HCT116 (cell line): Measurements from ENCODE around the gene SNX2. TPM values are rescaled to one million over a fixed set of nuclear protein-coding genes. Genes with fewer than 3 reads are reported as not detected.

ENCODE experiments used
- ATAC-seq: fragments of 200-7000 bp; cut with Tn5 transposase; 2 replicates; pipeline ENCODE4 v1.9.1; 2020; ENCODE audit warnings: mild to moderate bottlenecking, moderate library complexity
- BruUV-seq: library from RNA; stranded (reverse); fragments of 400-500 nt; replicated peaks from 2 replicates; lab custom pipeline; 2021; lab: Mats Ljungman, UMichigan
- CTCF ChIA-PET: fragments of 300-600 bp; sonication (Branson Sonifier 250); formaldehyde crosslinking; loops from one replicate; lab custom pipeline; 2021; ENCODE audit warnings: antibody characterized with exemption; lab: Charles Lee
- POLR2A ChIA-PET: fragments of 300-600, 350-600 bp; sonication (Branson Sonifier 250); formaldehyde crosslinking; loops from one replicate; lab custom pipeline; 2021; ENCODE audit warnings: antibody characterized with exemption; lab: Charles Lee
- RAD21 ChIA-PET, 2 experiments: fragments of 300-600 bp; sonication (Branson Sonifier 250); formaldehyde crosslinking; loops; one replicate each; lab custom pipeline; 2023; ENCODE audit warnings: low total read pairs in 2 of 2; ENCODE audit not compliant: uncharacterized antibody in 2 of 2, unreplicated experiment in 2 of 2, low non-redundant PET in 1 of 2; lab: Charles Lee
- DNase-seq: peaks from one replicate; pipeline ENCODE4 v3.0.0-alpha.2; 2010; ENCODE audit warnings: low read depth, low spot score
- H2AFZ ChIP-seq: fragments of 200-600 bp; shearing (Covaris generic), sonication (generic); 2 replicates; pipeline ENCODE4 v1.6.1; 2017; ENCODE audit warnings: low read depth, mixed run types, mixed read lengths, antibody characterized with exemption, low read length; ENCODE audit not compliant: poor library complexity, severe bottlenecking
- H3K27ac ChIP-seq: 2 replicates; pipeline ENCODE4 v1.5.1; 2012; ENCODE audit warnings: low read depth, low read length
- H3K27me3 ChIP-seq: fragments of 200-600 bp; sonication (generic); 2 replicates; pipeline ENCODE4 v1.6.1; 2016; ENCODE audit warnings: mixed run types, low read length, mixed read lengths; ENCODE audit not compliant: insufficient read depth
- H3K36me3 ChIP-seq, 2 experiments: fragments of 200-500 bp in 1 of 2; fragments of 200-600 bp in 1 of 2; sonication (Bioruptor generic) in 1 of 2; sonication (generic) in 1 of 2; 2 replicates each; pipeline versions ENCODE4 v1.5.1 to v1.6.1; 2014 to 2016; ENCODE audit warnings: low read length in 2 of 2, inconsistent platforms in 1 of 2, mixed read lengths in 1 of 2, mixed run types in 1 of 2; ENCODE audit not compliant: insufficient read depth in 2 of 2, control insufficient read depth in 1 of 2
- H3K4me1 ChIP-seq, 2 experiments: fragments of 200-600 bp in 1 of 2; sonication (generic) in 1 of 2; 2 replicates each; pipeline versions ENCODE4 v1.5.1 to v1.6.1; 2012 to 2017; ENCODE audit warnings: low read length in 2 of 2, inconsistent platforms in 1 of 2, mild to moderate bottlenecking in 1 of 2, mixed read lengths in 1 of 2, mixed run types in 1 of 2, moderate library complexity in 1 of 2; ENCODE audit not compliant: insufficient read depth in 2 of 2, control insufficient read depth in 1 of 2
- H3K4me2 ChIP-seq: fragments of 200-600 bp; sonication (generic); 2 replicates; pipeline ENCODE4 v1.6.1; 2017; ENCODE audit warnings: mixed run types, low read length, mixed read lengths
- H3K4me3 ChIP-seq, 2 experiments: fragments of 200-600 bp in 1 of 2; sonication (generic) in 1 of 2; replicated peaks in 1 of 2; 2 replicates each; pipeline ENCODE4 v1.5.1; 2011 to 2016; ENCODE audit warnings: low read length in 2 of 2, control low read depth in 1 of 2, low read depth in 1 of 2, mild to moderate bottlenecking in 1 of 2, mixed read lengths in 1 of 2, mixed run types in 1 of 2
- H3K79me2 ChIP-seq: fragments of 200-600 bp; sonication (generic); 2 replicates; pipeline ENCODE4 v1.6.1; 2017; ENCODE audit warnings: mild to moderate bottlenecking, mixed run types, low read length, moderate library complexity, mixed read lengths; ENCODE audit not compliant: insufficient read depth
- H3K9ac ChIP-seq: fragments of 200-600 bp; sonication (generic); 2 replicates; pipeline ENCODE4 v1.6.1; 2016; ENCODE audit warnings: low read length, mixed read lengths
- H3K9me2 ChIP-seq: fragments of 200-600 bp; sonication (generic), shearing (Covaris generic); 2 replicates; pipeline ENCODE4 v1.6.1; 2017; ENCODE audit warnings: mixed run types, mild to moderate bottlenecking, moderate library complexity; ENCODE audit not compliant: insufficient read depth
- H3K9me3 ChIP-seq, 2 experiments: fragments of 200-500 bp in 1 of 2; fragments of 200-600 bp in 1 of 2; sonication (Bioruptor generic) in 1 of 2; sonication (generic) in 1 of 2; 2 replicates each; pipeline ENCODE4 v1.6.1; 2014 to 2017; ENCODE audit warnings: low read length in 2 of 2, mixed read lengths in 2 of 2, inconsistent platforms in 1 of 2, low read depth in 1 of 2, mild to moderate bottlenecking in 1 of 2, mixed run types in 1 of 2, moderate library complexity in 1 of 2; ENCODE audit not compliant: control insufficient read depth in 1 of 2, insufficient read depth in 1 of 2
- H4K20me1 ChIP-seq: fragments of 200-600 bp; sonication (generic), shearing (Covaris generic); 2 replicates; pipeline ENCODE4 v1.6.1; 2017; ENCODE audit warnings: mixed run types, mild to moderate bottlenecking, moderate library complexity; ENCODE audit not compliant: insufficient read depth
- CEBPB ChIP-seq: IDR thresholded peaks from 2 replicates; pipeline ENCODE4 v1.6.1; 2012; ENCODE audit warnings: low read depth
- CTCF ChIP-seq, 3 experiments: fragments of 200-600 bp in 1 of 3; sonication (generic) in 1 of 3; IDR thresholded peaks in 2 of 3; conservative IDR thresholded peaks in 1 of 3; 2 replicates each; pipeline ENCODE4 v1.5.1; 2012 to 2017; ENCODE audit warnings: low read depth in 2 of 3, low read length in 2 of 3, antibody characterized with exemption in 1 of 3, borderline replicate concordance in 1 of 3, control low read depth in 1 of 3, mild to moderate bottlenecking in 1 of 3, mixed read lengths in 1 of 3, mixed run types in 1 of 3, moderate library complexity in 1 of 3; ENCODE audit not compliant: insufficient read depth in 1 of 3
- FOSL1 ChIP-seq: IDR thresholded peaks from 2 replicates; pipeline ENCODE4 v1.6.1; 2012; ENCODE audit warnings: low read depth
- REST ChIP-seq: IDR thresholded peaks from 2 replicates; pipeline ENCODE4 v1.6.1; 2012; ENCODE audit warnings: low read depth
- SRF ChIP-seq: IDR thresholded peaks from 2 replicates; pipeline ENCODE4 v1.6.1; 2012; ENCODE audit warnings: low read depth
- TCF7L2 ChIP-seq: IDR thresholded peaks from 2 replicates; pipeline ENCODE4 v1.7.0; 2011; ENCODE audit warnings: borderline replicate concordance, inconsistent platforms; ENCODE audit not compliant: insufficient read depth, insufficient read length; ENCODE audit errors: extremely low read depth
- ZNF274 ChIP-seq: fragments of 200-500 bp; sonication (Bioruptor generic); IDR thresholded peaks from 2 replicates; pipeline ENCODE4 v1.6.1; 2014; ENCODE audit warnings: mild to moderate bottlenecking, low read depth, low read length, inconsistent platforms
- intact Hi-C: fragments of 100-400 bp; cut with micrococcal nuclease; formaldehyde crosslinking; loops from 2 replicates; pipeline ENCODE4 v1.10.0; 2022
- total RNA-seq: library from RNA; stranded (reverse); gene quantifications from one replicate; pipeline ENCODE4 v1.2.1, GENCODE V29; 2021; ENCODE audit not compliant: unreplicated experiment

The SNX2 gene
- total RNA-seq, 1 experiment from 2014 or later: 57.7 TPM

GRCh38 chr5:122877518-122877917 lies 102.6 kb downstream of the SNX2 start:
- no peak for ATAC-seq
- no peak for TF ChIP-seq REST
- TF ChIP-seq ZNF274: no peak
- TF ChIP-seq CEBPB: no peak
- TF ChIP-seq CTCF (IDR thresholded peaks at IDR 0.05 in 2 of 3, conservative IDR thresholded peaks at IDR 0.05 in 1 of 3; ENCODE audit: borderline replicate concordance in 1 of 3, insufficient read depth in 1 of 3, low read depth in 2 of 3, low read length in 2 of 3): no peak
- TF ChIP-seq TCF7L2: no peak
- TF ChIP-seq SRF: no peak
- no peak for TF ChIP-seq FOSL1
- H3K9me3 ChIP-seq: no peaks in the 10 kb centered on the region
- DNase-seq: no peak
- ChIA-PET RAD21 (no interaction called here), POLR2A (no interaction called here), CTCF (no interaction called here)
- H3K79me2 ChIP-seq: no peaks in the 10 kb centered on the region
- H3K4me1 ChIP-seq: no peaks in the 10 kb centered on the region
- BruUV-seq: no TSS peak
- H3K4me3 ChIP-seq: no peak overlapping the region
- H3K27me3 ChIP-seq: no peaks in the 10 kb centered on the region
- H4K20me1 ChIP-seq: no peaks in the 10 kb centered on the region
- intact Hi-C loops: no loop called here
- no peaks in the 10 kb centered on the region for H3K36me3 ChIP-seq
- no peak overlapping the region for H3K4me2 ChIP-seq
- no peak overlapping the region for H2AFZ ChIP-seq
- H3K9me2 ChIP-seq: no peaks in the 10 kb centered on the region
- no peak overlapping the region for H3K27ac ChIP-seq
- H3K9ac ChIP-seq: no peak overlapping the region
